K562 (cell line): ENCODE measurements around the gene JDP2. TPM values are rescaled to one million over a fixed set of nuclear protein-coding genes. Genes with fewer than 3 reads are reported as not detected.

Experiments
- ATAC-seq: fragments of 200-7000 bp; cut with Tn5 transposase; 3 replicates; pipeline ENCODE4 v1.9.1; 2020; ENCODE audit warnings: moderate library complexity
- BruUV-seq: library from RNA; stranded (reverse); fragments of 400-500 nt; replicated peaks from 2 replicates; lab custom pipeline; 2021; lab: Mats Ljungman, UMichigan
- CTCF ChIA-PET: fragments of 300-600 bp; formaldehyde crosslinking; extraction: SDS; loops from one replicate; lab custom pipeline; 2021; ENCODE audit warnings: low intra/inter-chr PET ratio; lab: Yijun Ruan, JAX
- POLR2A ChIA-PET: fragments of 300-600, 350-650 bp; sonication (Branson Sonifier 250); formaldehyde crosslinking; extraction: SDS; loops from one replicate; lab custom pipeline; 2021; ENCODE audit warnings: antibody characterized with exemption, inconsistent platforms; lab: Yijun Ruan, JAX
- DNase-seq, 4 experiments: peaks; one replicate each; pipeline versions ENCODE4 v3.0.0 to v3.0.0-alpha.2; 2011 to 2018; ENCODE audit warnings: low spot score in 3 of 4, mixed read lengths in 3 of 4; ENCODE audit errors: extremely low read depth in 1 of 4
- FAIRE-seq: peaks from 2 replicates; lab custom pipeline; 2011; peaks lifted over from hg19 to GRCh38; lab: Jason Lieb, UNC
- H2AFZ ChIP-seq: 2 replicates; pipeline ENCODE4 v1.6.0; 2011; ENCODE audit warnings: low read depth, low read length, control low read depth, inconsistent platforms
- H3K27ac ChIP-seq: fragments of 200-600 bp; 3 replicates; pipeline ENCODE4 v1.8.0; 2011; ENCODE audit warnings: low read depth, mild to moderate bottlenecking, control low read depth, inconsistent platforms, low read length, moderate library complexity, mixed read lengths; ENCODE audit errors: extremely low read depth
- H3K27me3 ChIP-seq, 2 experiments: fragments of 300-600 bp in 1 of 2; 2 replicates in 1 of 2; 3 replicates in 1 of 2; pipeline versions ENCODE4 v1.6.0 to v1.8.0; 2011; ENCODE audit warnings: inconsistent platforms in 2 of 2, low read length in 2 of 2, mild to moderate bottlenecking in 1 of 2, mixed read lengths in 1 of 2, moderate library complexity in 1 of 2; ENCODE audit not compliant: control insufficient read depth in 2 of 2, insufficient read depth in 2 of 2
- H3K36me3 ChIP-seq: fragments of 300-600 bp; 3 replicates; pipeline ENCODE4 v1.8.0; 2011; ENCODE audit warnings: mild to moderate bottlenecking, low read length, inconsistent platforms; ENCODE audit not compliant: control insufficient read depth, insufficient read depth
- H3K4me1 ChIP-seq, 2 experiments: fragments of 200-600 bp in 1 of 2; replicated peaks in 1 of 2; 2 replicates in 1 of 2; 3 replicates in 1 of 2; pipeline versions ENCODE4 v1.5.1 to v1.8.0; 2011; ENCODE audit warnings: inconsistent platforms in 2 of 2, low read length in 2 of 2, mild to moderate bottlenecking in 1 of 2, mixed read lengths in 1 of 2, moderate library complexity in 1 of 2; ENCODE audit not compliant: control insufficient read depth in 2 of 2, insufficient read depth in 2 of 2
- H3K4me2 ChIP-seq: 2 replicates; pipeline ENCODE4 v1.6.1; 2011; ENCODE audit warnings: low read length, control low read depth, inconsistent platforms, mixed read lengths; ENCODE audit not compliant: insufficient read depth
- H3K4me3 ChIP-seq: fragments of 200-600 bp; sonication (generic), shearing (Covaris generic); 2 replicates; pipeline ENCODE4 v1.5.1; 2016; ENCODE audit warnings: control low read depth, inconsistent platforms
- H3K79me2 ChIP-seq: fragments of 200-600 bp; 3 replicates; pipeline ENCODE4 v1.8.0; 2011; ENCODE audit warnings: low read length, inconsistent platforms; ENCODE audit not compliant: control insufficient read depth, insufficient read depth
- H3K9ac ChIP-seq, 2 experiments: 2 replicates each; pipeline versions ENCODE4 v1.6.0 to v1.6.1; 2011; ENCODE audit warnings: low read depth in 2 of 2, low read length in 2 of 2, control low read depth in 1 of 2, inconsistent platforms in 1 of 2, mild to moderate bottlenecking in 1 of 2, mixed read lengths in 1 of 2; ENCODE audit not compliant: insufficient read depth in 1 of 2
- H3K9me1 ChIP-seq: one replicate; pipeline ENCODE4 v1.6.0; 2011; ENCODE audit warnings: inconsistent platforms, mild to moderate bottlenecking, low read length, moderate library complexity; ENCODE audit not compliant: control insufficient read depth, insufficient read depth
- H3K9me3 ChIP-seq: replicated peaks from 2 replicates; pipeline ENCODE4 v1.5.1; 2011; ENCODE audit warnings: low read depth, low read length, inconsistent platforms; ENCODE audit not compliant: control insufficient read depth, insufficient read depth
- H4K20me1 ChIP-seq: replicated peaks from 2 replicates; pipeline ENCODE4 v1.6.1; 2011; ENCODE audit warnings: low read length, inconsistent platforms, mixed read lengths; ENCODE audit not compliant: control insufficient read depth, insufficient read depth
- ADNP ChIP-seq: fragments of 200-800 bp; sonication (Bioruptor generic); IDR thresholded peaks from 2 replicates; pipeline ENCODE4 v1.6.1; 2016; ENCODE audit warnings: missing genetic modification characterization, missing compliant biosample characterization
- CBFA2T3 ChIP-seq: fragments of 450-650 bp; IDR thresholded peaks from 2 replicates; pipeline ENCODE4 v1.6.1; 2017
- CEBPG ChIP-seq, 3 experiments: fragments of 200-800 bp in 1 of 3; sonication (Bioruptor generic) in 1 of 3; sonication (generic) in 1 of 3; formaldehyde crosslinking in 1 of 3; IDR thresholded peaks in 2 of 3; conservative IDR thresholded peaks in 1 of 3; 2 replicates each; pipeline versions ENCODE4 v1.6.1 to v1.8.0; 2016 to 2022; ENCODE audit warnings: missing compliant biosample characterization in 2 of 3, missing genetic modification characterization in 2 of 3, mild to moderate bottlenecking in 1 of 3, missing genetic modification reagents in 1 of 3
- HINFP ChIP-seq: fragments of 450-650 bp; conservative IDR thresholded peaks from 2 replicates; pipeline ENCODE4 v1.6.1; 2016; ENCODE audit warnings: missing genetic modification characterization, low read depth, mild to moderate bottlenecking, control low read depth, missing compliant biosample characterization
- HNRNPUL1 ChIP-seq: fragments of 200-400 bp; formaldehyde crosslinking; IDR thresholded peaks from 2 replicates; pipeline ENCODE4 v1.6.1; 2017; ENCODE audit warnings: low read length
- IRF1 ChIP-seq: sonication (generic); formaldehyde crosslinking; IDR thresholded peaks from 2 replicates; pipeline ENCODE4 v1.8.0; 2022; ENCODE audit warnings: missing genetic modification reagents, mild to moderate bottlenecking, borderline replicate concordance
- NBN ChIP-seq: fragments of 450-650 bp; IDR thresholded peaks from 2 replicates; pipeline ENCODE4 v1.6.1; 2016; ENCODE audit warnings: low read depth, mild to moderate bottlenecking
- RBM14 ChIP-seq: fragments of 200-400 bp; formaldehyde crosslinking; IDR thresholded peaks from 2 replicates; pipeline ENCODE4 v1.6.1; 2018; ENCODE audit warnings: low read depth, mild to moderate bottlenecking, low read length, moderate library complexity, borderline replicate concordance; ENCODE audit not compliant: insufficient read depth
- TAF9B ChIP-seq: fragments of 450-650 bp; IDR thresholded peaks from 2 replicates; pipeline ENCODE4 v1.6.1; 2018; ENCODE audit warnings: mild to moderate bottlenecking; ENCODE audit not compliant: partially characterized antibody
- TAL1 ChIP-seq: fragments of 450-650 bp; IDR thresholded peaks from 2 replicates; pipeline ENCODE4 v1.6.1; 2016; ENCODE audit warnings: mild to moderate bottlenecking
- ZC3H11A ChIP-seq: IDR thresholded peaks from 2 replicates; pipeline ENCODE4 v1.6.1; 2012; ENCODE audit warnings: low read depth, low read length, improper control_type of control experiment
- ZFX ChIP-seq: sonication (generic); formaldehyde crosslinking; IDR thresholded peaks from 2 replicates; pipeline ENCODE4 v1.8.0; 2022; ENCODE audit warnings: mild to moderate bottlenecking, missing genetic modification reagents, moderate library complexity
- ZNF146 ChIP-seq: IDR thresholded peaks from one replicate; pipeline ENCODE4 v1.6.1; 2018; ENCODE audit warnings: missing compliant biosample characterization; ENCODE audit not compliant: unreplicated experiment
- WGBS: fragments of 100-300 bp; shearing (Covaris generic); methylation state at CpG from one replicate; pipeline ENCODE4 v1.1.6; 2016; ENCODE audit warnings: low coverage, mixed read lengths; ENCODE audit not compliant: insufficient coverage; ENCODE audit errors: missing lambda C conversion rate; 5-methylcytosine and 5-hydroxymethylcytosine counted together
- in situ Hi-C: fragments of 300-500 bp; cut with MboI; formaldehyde crosslinking; loops from 4 replicates; pipeline ENCODE4 v1.15.0; 2018; ENCODE audit warnings: inconsistent platforms, mixed read lengths
- intact Hi-C: fragments of 100-400 bp; cut with micrococcal nuclease; formaldehyde crosslinking; loops from 2 replicates; pipeline ENCODE4 v1.14.2; 2022
- polyA plus RNA-seq, 8 experiments: library from polyadenylated mRNA; depleted of rRNA in 4 of 8; stranded (reverse) in 5 of 8; unstranded in 3 of 8; fragments of >200 nt; fragmentation: Nextera tagmentation in 2 of 8; fragmentation: Illumina TruSeq in 1 of 8; extraction: Ambion mirVana in 2 of 8; extraction: Trizol in 1 of 8; gene quantifications; 2 replicates each; pipeline versions ENCODE4 v1.2.1 to v1.2.3, GENCODE V29; 2011 to 2014; ENCODE audit warnings: inconsistent platforms in 1 of 8, missing spikeins in 1 of 8
- total RNA-seq, 7 experiments: library from RNA; depleted of rRNA in 6 of 7; stranded (reverse); fragments of >200 nt in 6 of 7; fragmentation: Illumina TruSeq in 2 of 7; extraction: Trizol in 2 of 7; gene quantifications; 2 replicates each; pipeline versions ENCODE4 v1.2.1 to v1.2.3, GENCODE V29; 2011 to 2021; ENCODE audit warnings: low replicate concordance in 1 of 7

Gene JDP2
- total and polyA plus RNA-seq, 9 of the 15 experiments (the other 6 are each of a cell fraction or from before 2014, with no cell fraction given) = 0.27 to 13.8 (median 3.1) TPM

- no peak overlapping the region for H3K4me3 ChIP-seq
- DNase-seq (no peak), ATAC-seq (no peak), FAIRE-seq (no peak)
- H3K27me3 ChIP-seq = no peaks in the 10 kb centered on the region
- POLR2A ChIA-PET = interaction anchor here (0.6 to 1.5 kb wide), 5 partner anchors 9 to 117 kb away, joined by 3 to 4 read pairs (median 3); no protein-coding TSS in a partner anchor
- H3K4me1 ChIP-seq = peaks cover 0 to 9% of the 10 kb centered on the region in 2 experiments; a peak in 2 of 5 replicates
- H3K27ac ChIP-seq = no peak overlapping the region
- H3K36me3 ChIP-seq = no peaks in the 10 kb centered on the region
- BruUV-seq = no TSS peak
- 0 out of 2 replicates have a peak, but pooled peaks cover 5% of the 10 kb centered on the region for H4K20me1 ChIP-seq
- no peaks in the 10 kb centered on the region for H3K9me3 ChIP-seq
- H3K9ac ChIP-seq = no peak overlapping the region
- in situ Hi-C loops (no loop called here), intact Hi-C loops (no loop called here)
- CTCF ChIA-PET = no interaction called here
- peaks cover 2% of the 10 kb centered on the region for H3K9me1 ChIP-seq
- TF ChIP-seq ZNF146 (peak; percentile 73), TAL1 (no peak), CEBPG (CRISPR knock-in tag; IDR thresholded peaks at IDR 0.05) (no peak), CEBPG (tag; conservative IDR thresholded peaks at IDR 0.05 in 1 of 2, IDR thresholded peaks at IDR 0.05 in 1 of 2) (0 out of 4 replicates have a peak, but pooled peaks of 1 of the 2 experiments have one; percentile 9)
- H3K79me2 ChIP-seq = no peaks in the 10 kb centered on the region
- no peak overlapping the region for H3K4me2 ChIP-seq
- WGBS = 68% methylated on average over 3 of the region's 3 CpGs
- no peak overlapping the region for H2AFZ ChIP-seq
Measured at GRCh38 chr14:75458305-75458704, 30.5 kb downstream of the JDP2 start.

- no peak for DNase-seq
- in situ Hi-C loops = no loop called here
- Histone ChIP-seq H3K9me3 (no peaks in the 10 kb centered on the region), H3K4me2 (no peak overlapping the region), H3K9me1 (peaks cover 2% of the 10 kb centered on the region), H3K9ac (peak overlapping the region in 1 of 2 experiments; percentile 64; a peak in 2 of 4 replicates), H3K79me2 (no peaks in the 10 kb centered on the region), H2AFZ (no peak overlapping the region), H3K36me3 (no peaks in the 10 kb centered on the region), H3K4me1 (peaks cover 0 to 8% of the 10 kb centered on the region in 2 experiments; a peak in 2 of 5 replicates), H4K20me1 (0 out of 2 replicates have a peak, but pooled peaks cover 5% of the 10 kb centered on the region), H3K27ac (no peak overlapping the region), H3K4me3 (no peak overlapping the region), H3K27me3 (no peaks in the 10 kb centered on the region)
- ChIA-PET CTCF (no interaction called here), POLR2A (interaction anchor here (1.0 kb wide), 1 partner anchor 13 kb away, joined by 3 read pairs; no protein-coding TSS in a partner anchor)
- no peak for FAIRE-seq
- intact Hi-C loops = no loop called here
- no TSS peak for BruUV-seq
- 59% methylated on average over 8 of the region's 12 CpGs for WGBS
- ATAC-seq = no peak
- TF ChIP-seq ADNP (tag) (no peak), NBN (no peak), CBFA2T3 (no peak), HNRNPUL1 (no peak), ZC3H11A (no peak), IRF1 (no peak), RBM14 (no peak), ZFX (CRISPR knock-in tag) (no peak), HINFP (no peak), TAF9B (no peak)
Measured at GRCh38 chr14:75459099-75459741, 31.4 kb downstream of the JDP2 start.
